ENCODE data around the gene IFNA16.
"Not testable (repeated sequence)": the region's sequence is repeated elsewhere in the genome, so short reads cannot be mapped to it uniquely, and the experiment has no call there.

Gene IFNA16

DNA sequence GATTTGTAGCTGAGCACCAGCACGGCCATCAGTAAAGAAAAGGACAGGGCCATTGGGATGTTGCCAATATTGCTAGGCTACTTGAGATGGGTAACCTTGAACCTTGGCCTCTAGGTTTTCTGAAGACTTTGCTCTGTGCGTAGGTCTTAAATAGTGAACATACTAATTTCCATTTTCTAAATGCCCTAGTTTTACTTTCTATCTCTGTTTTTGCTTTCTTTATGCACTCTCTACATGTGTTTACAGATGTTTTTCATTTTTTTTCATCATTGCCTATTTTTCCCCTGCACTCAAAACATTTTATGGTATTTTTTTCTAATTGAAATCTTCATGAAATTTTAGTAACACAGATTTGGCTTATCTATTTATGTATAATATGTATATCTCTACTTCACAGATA, 50.6 kb downstream of the IFNA16 start, which contains the start of gene IFNA21:
TSS of gene IFNA21 (minus strand) at position 101 of the 400 bp plus-strand sequence. CDS start at position 53, 48 bp downstream.
- not testable (repeated sequence) for ATAC-seq (ENCODE audit: low read depth); H3K4me1 Mint-ChIP-seq; H3K36me3 Mint-ChIP-seq; H3K27me3 Mint-ChIP-seq; H3K27ac Mint-ChIP-seq; DNase-seq (ENCODE audit: low spot score in 2 of 2); H3K4me3 Mint-ChIP-seq; H3K9me3 Mint-ChIP-seq
